ENCODE data around the gene DGKZ.

DGKZ gene

DNA sequence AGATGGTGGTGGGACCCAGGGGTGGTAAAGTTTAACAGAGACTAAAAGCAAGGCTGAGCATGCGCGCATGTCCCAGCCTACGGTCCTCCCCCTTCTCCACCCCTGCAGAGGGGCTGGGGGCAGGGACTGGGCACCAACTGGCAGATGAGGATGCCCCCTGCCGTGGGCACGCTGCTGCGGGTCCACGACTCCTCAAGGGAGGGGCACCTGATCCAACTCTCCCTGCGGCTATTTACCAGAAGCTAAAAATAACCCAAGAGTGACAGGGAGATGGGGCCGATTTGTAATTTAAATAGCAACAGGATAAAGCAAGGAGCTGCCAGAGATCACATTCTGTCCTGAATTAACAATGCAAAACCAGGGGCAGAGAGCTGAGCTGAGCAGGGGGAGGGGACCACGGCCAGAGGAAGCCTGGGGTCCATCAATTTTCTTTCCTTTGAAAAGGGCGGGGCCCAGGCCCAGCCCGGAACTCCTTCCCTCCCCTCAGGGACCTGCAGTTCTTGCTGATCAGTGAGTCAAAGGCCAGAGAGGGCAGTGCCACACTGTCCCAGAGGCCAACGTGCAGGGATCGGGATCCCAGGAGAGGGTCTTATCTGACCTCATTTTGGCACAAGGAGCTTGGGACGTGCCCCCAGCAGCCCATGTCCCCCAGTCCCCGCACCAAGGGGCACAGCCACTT lies 8.1 kb upstream of the DGKZ start:
- Histone ChIP-seq H3K79me2 (ENCODE audit: low read length) (no peaks in the 10 kb centered on the region), H3K36me3 (replicated peaks; ENCODE audit: insufficient read depth, low read length) (no peaks in the 10 kb centered on the region), H3K9me3 (replicated peaks; ENCODE audit: insufficient read depth, low read length) (no peaks in the 10 kb centered on the region), H3K9me2 (replicated peaks; ENCODE audit: insufficient read depth, low read length) (no peaks in the 10 kb centered on the region), H3K27ac (ENCODE audit: low read length) (no peak overlapping the region), H3K9ac (ENCODE audit: low read length) (no peak overlapping the region), H3K4me3 (ENCODE audit: low read length) (no peak overlapping the region), H3F3A (ENCODE audit: insufficient read depth, low read length) (no peaks in the 10 kb centered on the region), H3K4me2 (ENCODE audit: low read depth, low read length) (no peak overlapping the region), H3K4me1 (ENCODE audit: low read length) (no peaks in the 10 kb centered on the region), H2AFZ (ENCODE audit: low read length) (no peak overlapping the region), H3K27me3 (replicated peaks; ENCODE audit: insufficient read depth, low read length) (peaks cover 46% of the 10 kb centered on the region), H4K20me1 (ENCODE audit: insufficient read depth, low read length) (no peaks in the 10 kb centered on the region)
- no peak for DNase-seq
- TF ChIP-seq EZH2phosphoT487 (IDR thresholded peaks at IDR 0.05; ENCODE audit: low read length): no peak
- TF ChIP-seq CTCF (IDR thresholded peaks at IDR 0.05; ENCODE audit: low read length): no peak
- no peak for TF ChIP-seq EZH2 (optimal IDR thresholded peaks at IDR 0.05; ENCODE audit: low read depth, low read length)

DNA sequence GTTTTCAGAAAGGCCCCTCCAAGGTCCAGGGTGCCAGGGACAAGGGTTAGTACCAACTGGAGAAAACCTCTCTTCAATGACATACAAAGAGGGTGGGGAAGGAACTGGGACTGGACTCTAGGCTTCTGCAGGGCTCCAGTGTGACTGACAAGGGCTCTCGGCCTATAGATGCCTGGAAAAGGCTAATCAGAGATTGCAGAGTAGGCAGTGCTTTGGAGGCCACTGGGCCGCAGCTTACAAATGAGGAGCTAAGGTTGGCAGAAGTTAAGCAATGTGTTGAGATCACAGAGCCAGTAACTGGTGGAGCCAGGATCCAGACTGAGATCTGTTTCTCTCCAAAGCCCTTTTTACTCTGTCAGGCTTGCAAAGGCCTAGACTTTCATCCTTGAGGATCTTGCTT lies 7.4 kb upstream of the DGKZ start:
- Histone ChIP-seq H3K27me3 (replicated peaks; ENCODE audit: insufficient read depth, low read length) (peaks cover 43% of the 10 kb centered on the region), H3K4me1 (ENCODE audit: low read length) (no peaks in the 10 kb centered on the region), H4K20me1 (ENCODE audit: insufficient read depth, low read length) (no peaks in the 10 kb centered on the region), H3K79me2 (ENCODE audit: low read length) (no peaks in the 10 kb centered on the region), H3K9ac (ENCODE audit: low read length) (no peak overlapping the region), H3K27ac (ENCODE audit: low read length) (no peak overlapping the region), H3K9me3 (replicated peaks; ENCODE audit: insufficient read depth, low read length) (no peaks in the 10 kb centered on the region), H3K4me2 (ENCODE audit: low read depth, low read length) (no peak overlapping the region), H3K4me3 (ENCODE audit: low read length) (no peak overlapping the region), H2AFZ (ENCODE audit: low read length) (no peak overlapping the region), H3K36me3 (replicated peaks; ENCODE audit: insufficient read depth, low read length) (no peaks in the 10 kb centered on the region), H3F3A (ENCODE audit: insufficient read depth, low read length) (no peaks in the 10 kb centered on the region), H3K9me2 (replicated peaks; ENCODE audit: insufficient read depth, low read length) (no peaks in the 10 kb centered on the region)
- no peak for DNase-seq
- no peak for TF ChIP-seq EZH2phosphoT487 (IDR thresholded peaks at IDR 0.05; ENCODE audit: low read length)
- TF ChIP-seq CTCF (IDR thresholded peaks at IDR 0.05; ENCODE audit: low read length): no peak
- no peak for TF ChIP-seq EZH2 (optimal IDR thresholded peaks at IDR 0.05; ENCODE audit: low read depth, low read length)

DNA sequence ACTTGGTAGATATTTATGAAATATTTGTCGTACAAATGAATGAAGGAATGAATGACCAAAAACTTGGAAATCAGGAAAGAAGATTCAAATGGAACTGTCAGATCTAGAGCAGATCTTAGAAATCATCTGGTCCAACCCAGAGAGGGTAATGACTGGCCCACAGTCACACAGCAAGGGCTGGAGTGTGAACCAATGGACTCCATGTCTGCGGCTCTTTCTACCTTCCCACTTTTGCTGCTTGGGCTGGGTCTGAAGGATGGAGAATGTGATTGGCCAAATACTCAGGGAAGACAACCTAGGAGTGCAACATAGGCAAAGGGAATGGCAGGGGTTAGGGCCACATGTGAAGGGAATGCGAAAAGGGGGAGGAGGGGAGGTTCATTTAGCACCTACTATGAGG lies 5.8 kb upstream of the DGKZ start:
- no peaks in the 10 kb centered on the region for H3K4me1 ChIP-seq (ENCODE audit: low read length)
- H3K27ac ChIP-seq (ENCODE audit: low read length): no peak overlapping the region
- DNase-seq: no peak
- no peaks in the 10 kb centered on the region for H3K9me3 ChIP-seq (replicated peaks; ENCODE audit: insufficient read depth, low read length)
- no peaks in the 10 kb centered on the region for H3K36me3 ChIP-seq (replicated peaks; ENCODE audit: insufficient read depth, low read length)
- H2AFZ ChIP-seq (ENCODE audit: low read length): no peak overlapping the region
- peaks cover 46% of the 10 kb centered on the region for H3K27me3 ChIP-seq (replicated peaks; ENCODE audit: insufficient read depth, low read length)
- no peaks in the 10 kb centered on the region for H3K9me2 ChIP-seq (replicated peaks; ENCODE audit: insufficient read depth, low read length)
- H3K79me2 ChIP-seq (ENCODE audit: low read length): no peaks in the 10 kb centered on the region
- no peaks in the 10 kb centered on the region for H3F3A ChIP-seq (ENCODE audit: insufficient read depth, low read length)
- no peak overlapping the region for H3K4me2 ChIP-seq (ENCODE audit: low read depth, low read length)
- H4K20me1 ChIP-seq (ENCODE audit: insufficient read depth, low read length): no peaks in the 10 kb centered on the region
- no peak overlapping the region for H3K4me3 ChIP-seq (ENCODE audit: low read length)
- no peak overlapping the region for H3K9ac ChIP-seq (ENCODE audit: low read length)
- no peak for TF ChIP-seq EZH2phosphoT487 (IDR thresholded peaks at IDR 0.05; ENCODE audit: low read length)
- TF ChIP-seq CTCF (IDR thresholded peaks at IDR 0.05; ENCODE audit: low read length): no peak
- TF ChIP-seq EZH2 (optimal IDR thresholded peaks at IDR 0.05; ENCODE audit: low read depth, low read length): no peak
